Upper lobe of left lung (tissue), 6 donors: ENCODE measurements around the gene KIAA1614. TPM values are rescaled to one million over a fixed set of nuclear protein-coding genes. Genes with fewer than 3 reads are reported as not detected.

Source experiments
- ATAC-seq, 2 donors: fragments of 200-7000 bp; cut with Tn5 transposase; one replicate each; pipeline ENCODE4 v1.9.1; 2022; ENCODE audit warnings: mild to moderate bottlenecking in 2 of 2, moderate library complexity in 2 of 2; ENCODE audit not compliant: low FRiP score in 2 of 2
- DNase-seq, 2 donors: peaks; one replicate each; pipeline ENCODE4 v3.0.0-alpha.2; 2019 to 2020
- H3K27ac ChIP-seq, 4 donors: fragments of 200-600 bp; sonication (generic); one replicate each; pipeline ENCODE4 v1.5.1; 2016 to 2019
- H3K27me3 ChIP-seq, 4 donors: fragments of 200-600 bp; sonication (generic); one replicate each; pipeline ENCODE4 v1.5.1; 2017 to 2019
- H3K36me3 ChIP-seq, 4 donors: fragments of 200-600 bp; sonication (generic); one replicate each; pipeline ENCODE4 v1.5.1; 2016 to 2019
- H3K4me1 ChIP-seq, 4 donors: fragments of 200-600 bp; sonication (generic); one replicate each; pipeline ENCODE4 v1.5.1; 2018 to 2019
- H3K4me3 ChIP-seq, 4 donors: fragments of 200-600 bp; sonication (generic); one replicate each; pipeline ENCODE4 v1.5.1; 2017 to 2019; ENCODE audit warnings: mild to moderate bottlenecking in 2 of 4, moderate library complexity in 1 of 4
- H3K9me3 ChIP-seq, 4 donors: fragments of 200-600 bp; sonication (generic); one replicate each; pipeline ENCODE4 v1.5.1; 2018 to 2019
- CTCF ChIP-seq, 6 experiments: fragments of 450-650 bp in 4 of 6; fragments of 200-600 bp in 2 of 6; sonication (generic) in 2 of 6; IDR thresholded peaks; one replicate each; pipeline ENCODE4 v1.5.1; 2016 to 2019; ENCODE audit warnings: antibody characterized with exemption in 6 of 6
- EP300 ChIP-seq, 4 donors: sonication (generic); formaldehyde crosslinking; IDR thresholded peaks; one replicate each; pipeline ENCODE4 v1.5.1; 2017; ENCODE audit warnings: antibody characterized with exemption in 4 of 4, control low read depth in 2 of 4
- POLR2A ChIP-seq, 4 donors: fragments of 450-650 bp; IDR thresholded peaks; one replicate each; pipeline ENCODE4 v1.5.1; 2016 to 2017; ENCODE audit warnings: antibody characterized with exemption in 4 of 4, mild to moderate bottlenecking in 2 of 4
- POLR2AphosphoS5 ChIP-seq, 2 donors: sonication (generic); formaldehyde crosslinking; IDR thresholded peaks; one replicate each; pipeline ENCODE4 v1.5.1; 2017; ENCODE audit warnings: antibody characterized with exemption in 2 of 2
- WGBS, 2 donors: methylation state at CpG; one replicate each; pipeline ENCODE4 v1.1.5; 2017 to 2018; 5-methylcytosine and 5-hydroxymethylcytosine counted together
- total RNA-seq, 6 donors: library from RNA; depleted of rRNA in 4 of 6; stranded (reverse); fragments of >200 nt in 4 of 6; gene quantifications; one replicate each; pipeline versions ENCODE4 v1.1.0 to v1.2.1, GENCODE V29; 2016 to 2021
- donor health status: DM: no; HTN: no; CAD: no; lungs with moderate emphysema.
- donor health status: DM: no; HTN: yes; CAD: no; lungs with severe emphysema.

KIAA1614 gene
- total RNA-seq, 6 donors from 2014 or later: 0.79 to 11.9 (median 4.4) TPM

- WGBS, 2 donors: 73 to 88% methylated on average over 2 of the region's 2 CpGs
- no peak for DNase-seq
- H3K4me3 ChIP-seq: no peak overlapping the region
- no peaks in the 10 kb centered on the region for H3K9me3 ChIP-seq
- no peak for TF ChIP-seq EP300 (IDR thresholded peaks at IDR 0.05)
- H3K27ac ChIP-seq: no peak overlapping the region
- no peaks in the 10 kb centered on the region for H3K36me3 ChIP-seq
- no peak for ATAC-seq
- no peaks in the 10 kb centered on the region for H3K27me3 ChIP-seq
- no peaks in the 10 kb centered on the region for H3K4me1 ChIP-seq
Measured at GRCh38 chr1:180892675-180893074, 20.0 kb upstream of the KIAA1614 start.

- ATAC-seq (no peak), DNase-seq (no peak)
- H3K27me3 ChIP-seq: no peaks in the 10 kb centered on the region
- no peaks in the 10 kb centered on the region for H3K4me1 ChIP-seq
- no peak for TF ChIP-seq POLR2AphosphoS5 (IDR thresholded peaks at IDR 0.05)
- TF ChIP-seq CTCF (IDR thresholded peaks at IDR 0.05): no peak
- H3K36me3 ChIP-seq: no peaks in the 10 kb centered on the region
- H3K27ac ChIP-seq: no peak overlapping the region
- WGBS, 2 donors: 60 to 70% methylated on average over 3 of the region's 3 CpGs
- H3K4me3 ChIP-seq: no peak overlapping the region
- H3K9me3 ChIP-seq: no peaks in the 10 kb centered on the region
Measured at GRCh38 chr1:180893614-180894013, 19.1 kb upstream of the KIAA1614 start.

- Histone ChIP-seq H3K27ac (no peak overlapping the region), H3K27me3 (no peaks in the 10 kb centered on the region), H3K4me3 (no peak overlapping the region), H3K4me1 (no peaks in the 10 kb centered on the region), H3K36me3 (no peaks in the 10 kb centered on the region), H3K9me3 (no peaks in the 10 kb centered on the region)
- no peak for ATAC-seq
- TF ChIP-seq CTCF (IDR thresholded peaks at IDR 0.05): no peak
- no peak for TF ChIP-seq EP300 (IDR thresholded peaks at IDR 0.05)
- DNase-seq: no peak
- WGBS, 2 donors: 100% methylated on average over 2 to 3 of the region's 3 CpGs
Measured at GRCh38 chr1:180896161-180896560, 16.5 kb upstream of the KIAA1614 start.

DNA sequence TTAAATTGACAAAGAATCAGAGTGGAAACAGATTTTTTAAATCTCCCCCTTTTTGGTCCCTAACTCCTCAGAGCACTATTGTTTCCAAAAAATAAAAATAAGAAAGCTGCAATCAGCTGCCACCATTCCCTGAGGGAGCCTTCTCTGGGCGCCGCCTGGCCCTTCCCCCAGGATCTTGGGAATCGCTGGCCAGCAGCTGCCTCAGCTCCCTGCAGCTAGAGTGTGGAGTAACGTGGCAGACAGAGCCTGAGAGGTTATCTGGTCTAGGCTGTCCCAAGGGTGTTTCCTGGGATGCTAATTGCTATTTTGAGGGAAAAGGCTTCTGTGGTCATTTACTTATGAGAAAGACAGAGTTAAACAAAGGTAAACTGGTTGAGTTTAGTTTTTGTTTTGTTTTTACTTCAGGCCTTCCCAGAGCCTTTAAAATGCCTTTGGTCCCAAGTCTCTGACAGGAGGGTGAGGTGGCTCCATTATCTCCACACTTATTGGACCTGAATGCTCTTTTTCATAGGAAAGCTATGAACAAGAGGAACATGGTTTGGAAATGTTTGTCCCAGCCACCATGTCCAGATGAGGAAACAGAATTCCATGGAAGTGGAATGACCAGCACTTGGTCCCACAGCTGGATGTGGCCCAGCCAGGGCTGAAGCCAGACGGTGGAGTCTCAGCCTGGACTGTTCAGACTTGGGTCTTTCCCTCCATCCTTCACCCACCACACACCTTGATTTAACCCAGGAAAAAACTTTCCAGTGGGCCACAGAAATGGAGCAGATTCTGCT is 14.1 kb upstream of the KIAA1614 start:
- Histone ChIP-seq H3K27ac (no peak overlapping the region), H3K36me3 (no peaks in the 10 kb centered on the region), H3K9me3 (no peaks in the 10 kb centered on the region), H3K4me3 (no peak overlapping the region), H3K27me3 (no peaks in the 10 kb centered on the region), H3K4me1 (no peaks in the 10 kb centered on the region)
- WGBS, 2 donors: 69 to 72% methylated on average over 5 of the region's 5 CpGs
- no peak for DNase-seq
- TF ChIP-seq POLR2A (IDR thresholded peaks at IDR 0.05) (no peak), POLR2AphosphoS5 (IDR thresholded peaks at IDR 0.05) (no peak), CTCF (IDR thresholded peaks at IDR 0.05) (no peak), EP300 (IDR thresholded peaks at IDR 0.05) (no peak)
- no peak for ATAC-seq

DNA sequence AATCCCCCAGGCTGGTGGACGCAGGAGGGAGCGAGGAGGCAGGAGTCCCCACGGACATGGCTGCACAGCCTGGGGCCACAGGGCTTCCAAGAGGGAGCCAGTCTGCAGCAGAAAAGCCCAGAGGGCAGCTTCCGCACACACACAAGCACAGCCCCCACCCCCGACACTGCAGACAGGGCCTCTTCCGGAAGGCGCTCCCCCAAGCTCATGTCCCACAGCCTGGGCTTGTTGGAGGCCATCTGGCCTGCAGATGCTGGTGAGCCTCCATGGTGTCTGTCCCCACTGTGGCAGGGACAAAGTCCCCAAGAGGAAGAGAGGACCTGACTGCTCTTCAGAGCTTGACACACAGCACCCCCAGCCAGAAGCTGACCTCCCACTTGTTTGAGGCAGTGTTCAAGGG is 13.4 kb upstream of the KIAA1614 start:
- H3K36me3 ChIP-seq: no peaks in the 10 kb centered on the region
- TF ChIP-seq POLR2A (IDR thresholded peaks at IDR 0.05) (no peak), EP300 (IDR thresholded peaks at IDR 0.05) (no peak), POLR2AphosphoS5 (IDR thresholded peaks at IDR 0.05) (no peak), CTCF (IDR thresholded peaks at IDR 0.05) (no peak)

More for the DNA sequence above, 13.4 kb upstream of the KIAA1614 start:
- Histone ChIP-seq H3K4me1 (no peaks in the 10 kb centered on the region), H3K4me3 (no peak overlapping the region), H3K27ac (no peak overlapping the region), H3K9me3 (no peaks in the 10 kb centered on the region), H3K27me3 (no peaks in the 10 kb centered on the region)
- DNase-seq (no peak), ATAC-seq (no peak)
- 94% methylated on average over 5 of the region's 7 CpGs; no CpG with 5 or more reads in 1 of the 2 donors for WGBS, 2 donors
